GM13976 (cell line): Measurements from ENCODE around the gene UBXN4.

Experiments used
- DNase-seq: peaks from one replicate; pipeline ENCODE4 v3.0.0; 2012; ENCODE audit warnings: low spot score
- in situ Hi-C: fragments of 300-500 bp; cut with MboI; formaldehyde crosslinking; loops from one replicate; pipeline ENCODE4 v1.12.0; 2022; ENCODE audit warnings: low sequenced_read_pairs, mixed read lengths, inconsistent platforms; ENCODE audit not compliant: unreplicated experiment
- TF ChIP-seq, protein P1 (sequence below): IDR thresholded peaks from 2 replicates; pipeline ENCODE4 v1.5.1; 2012; ENCODE audit warnings: borderline replicate concordance, mild to moderate bottlenecking; ENCODE audit not compliant: insufficient read depth; ENCODE audit errors: extremely low read depth, missing control alignments, control extremely low read depth

The UBXN4 gene

DNA sequence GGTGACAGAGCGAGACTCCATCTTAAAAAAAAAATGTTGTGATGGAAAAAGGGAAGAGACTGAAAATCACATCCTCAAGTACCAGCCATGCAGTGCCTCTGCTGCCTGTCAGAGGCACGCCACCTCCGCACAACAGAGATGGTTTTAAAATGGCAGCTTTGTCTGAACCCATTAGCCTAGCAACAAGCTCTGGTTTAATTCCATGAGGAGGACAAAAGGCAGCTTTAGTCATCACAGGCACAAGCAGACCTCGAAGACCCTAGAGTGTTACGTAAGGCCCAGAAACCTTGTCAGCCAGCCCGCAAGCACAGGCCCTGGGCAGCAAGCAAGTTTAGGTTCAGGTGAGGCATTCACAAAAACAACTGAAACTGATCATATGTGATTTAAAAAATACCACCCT, 84.9 kb downstream of the UBXN4 start:
- in situ Hi-C loops, result no loop called here
- DNase-seq, result no peak
- TF ChIP-seq, protein P1, sequence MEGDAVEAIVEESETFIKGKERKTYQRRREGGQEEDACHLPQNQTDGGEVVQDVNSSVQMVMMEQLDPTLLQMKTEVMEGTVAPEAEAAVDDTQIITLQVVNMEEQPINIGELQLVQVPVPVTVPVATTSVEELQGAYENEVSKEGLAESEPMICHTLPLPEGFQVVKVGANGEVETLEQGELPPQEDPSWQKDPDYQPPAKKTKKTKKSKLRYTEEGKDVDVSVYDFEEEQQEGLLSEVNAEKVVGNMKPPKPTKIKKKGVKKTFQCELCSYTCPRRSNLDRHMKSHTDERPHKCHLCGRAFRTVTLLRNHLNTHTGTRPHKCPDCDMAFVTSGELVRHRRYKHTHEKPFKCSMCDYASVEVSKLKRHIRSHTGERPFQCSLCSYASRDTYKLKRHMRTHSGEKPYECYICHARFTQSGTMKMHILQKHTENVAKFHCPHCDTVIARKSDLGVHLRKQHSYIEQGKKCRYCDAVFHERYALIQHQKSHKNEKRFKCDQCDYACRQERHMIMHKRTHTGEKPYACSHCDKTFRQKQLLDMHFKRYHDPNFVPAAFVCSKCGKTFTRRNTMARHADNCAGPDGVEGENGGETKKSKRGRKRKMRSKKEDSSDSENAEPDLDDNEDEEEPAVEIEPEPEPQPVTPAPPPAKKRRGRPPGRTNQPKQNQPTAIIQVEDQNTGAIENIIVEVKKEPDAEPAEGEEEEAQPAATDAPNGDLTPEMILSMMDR, result no peak

DNA sequence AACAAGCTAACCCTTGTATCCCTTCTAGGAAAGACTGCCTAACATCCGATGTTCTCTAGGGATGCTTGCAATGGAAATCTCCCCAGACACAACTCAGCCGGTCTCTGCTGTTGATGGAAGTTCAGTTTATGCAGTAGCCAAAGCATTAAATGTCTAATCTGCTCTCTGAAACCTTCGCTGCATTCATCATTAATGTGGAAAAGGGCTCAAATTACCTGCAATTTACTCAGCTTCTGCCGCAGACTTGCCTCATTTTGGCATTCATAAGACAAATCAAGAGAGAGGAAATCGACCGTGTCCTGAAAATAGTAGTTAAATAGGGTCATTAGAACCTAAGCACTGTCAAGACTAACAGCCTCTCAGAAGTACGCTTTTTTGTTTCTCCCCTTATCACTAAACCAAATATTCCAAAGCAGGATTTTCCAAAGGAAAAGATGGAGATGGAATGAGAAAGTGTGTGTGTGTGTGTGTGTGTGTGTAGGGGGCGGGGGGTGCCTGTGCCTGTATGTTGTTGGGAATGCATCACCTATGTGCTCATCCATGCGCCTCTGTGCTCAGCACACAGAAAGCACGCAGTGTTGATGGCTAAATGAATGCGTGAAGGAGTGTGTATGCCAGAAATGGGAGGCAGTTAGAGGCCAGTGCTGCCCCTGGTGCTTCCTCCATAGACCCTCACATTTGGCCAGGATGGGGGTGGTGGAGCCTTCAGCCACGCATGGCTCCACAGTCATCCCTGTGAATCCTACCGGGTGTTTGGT, 87.9 kb downstream of the UBXN4 start:
- no peak for DNase-seq
- TF ChIP-seq, protein P1, result no peak
- in situ Hi-C loops, result no loop called here

DNA sequence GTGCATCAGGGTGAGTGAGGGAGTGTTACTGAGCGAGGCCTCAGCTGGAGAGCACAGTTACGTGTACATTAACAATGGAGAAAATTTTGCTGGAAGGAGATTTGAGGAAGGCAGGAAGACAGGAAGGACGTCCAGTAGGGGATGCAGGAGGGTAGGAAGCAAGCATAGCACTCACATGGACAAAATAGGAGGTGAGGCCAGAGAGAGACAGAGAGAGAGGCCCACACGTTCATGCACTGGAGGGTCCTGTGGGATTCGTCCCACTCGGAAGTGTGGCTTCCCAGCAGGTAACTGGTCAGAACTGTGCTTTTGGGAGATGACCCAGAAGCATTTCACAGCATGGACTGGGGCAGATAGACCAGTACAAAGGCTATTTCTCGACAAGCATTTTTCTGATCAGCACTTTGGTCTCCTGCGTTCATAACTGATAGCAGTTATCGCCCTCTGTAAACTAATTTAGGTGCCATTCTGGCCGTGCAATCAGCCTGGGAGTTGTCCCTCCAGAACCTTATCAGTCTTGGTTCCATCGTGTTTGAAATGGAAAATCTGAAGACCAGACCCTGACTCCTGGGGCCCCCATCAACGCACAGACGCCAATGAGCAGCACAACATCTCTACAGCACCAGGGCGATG, 89.6 kb downstream of the UBXN4 start:
- in situ Hi-C loops, result no loop called here
- TF ChIP-seq, protein P1, result no peak
- no peak for DNase-seq

DNA sequence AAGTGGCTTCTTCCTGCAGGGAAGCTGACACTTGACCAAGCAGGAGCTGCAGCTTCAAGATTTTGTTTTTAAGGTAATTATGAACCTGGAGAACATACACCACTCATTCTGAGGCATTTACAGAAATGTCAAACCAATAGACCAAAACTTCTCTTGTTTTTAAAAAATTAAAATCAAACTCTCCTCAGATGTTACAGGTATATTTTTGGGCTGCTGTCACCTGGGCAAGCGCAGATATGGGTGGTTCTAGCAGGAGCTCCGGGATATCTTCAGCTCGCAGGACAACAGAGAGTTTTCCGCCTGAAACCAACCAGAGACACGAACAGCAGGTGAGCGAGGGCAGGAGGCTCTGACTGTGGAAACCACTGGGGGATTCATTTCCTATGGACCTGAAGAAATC, 91.2 kb downstream of the UBXN4 start:
- TF ChIP-seq, protein P1, result no peak
- DNase-seq, result no peak
- in situ Hi-C loops, result no loop called here
